ENCODE results near the gene ARSB.

- TF ChIP-seq CTCF (conservative IDR thresholded peaks at IDR 0.05; ENCODE audit: low read length) (no peak), EZH2phosphoT487 (IDR thresholded peaks at IDR 0.05; ENCODE audit: borderline replicate concordance) (no peak)
These were observed 250.2 kb downstream of the ARSB start for GRCh38 chr5:78734950-78735349.
